Sigmoid colon (tissue), 7 donors: Measurements from ENCODE around the gene PLS1. TPM values are rescaled to one million over a fixed set of nuclear protein-coding genes. Genes with fewer than 3 reads are reported as not detected.

Experiments used
- DNase-seq: peaks from one replicate; pipeline ENCODE4 v3.0.0-alpha.2; 2019
- H3K27ac ChIP-seq, 4 donors: fragments of 200-600 bp; sonication (generic); one replicate each; pipeline ENCODE4 v1.5.1; 2016 to 2019; ENCODE audit warnings: mild to moderate bottlenecking in 1 of 4
- H3K27me3 ChIP-seq, 3 donors: fragments of 200-600 bp; sonication (generic); one replicate each; pipeline ENCODE4 v1.5.1; 2019; ENCODE audit warnings: mild to moderate bottlenecking in 1 of 3
- H3K36me3 ChIP-seq, 4 donors: fragments of 200-600 bp; sonication (generic); one replicate each; pipeline ENCODE4 v1.5.1; 2016 to 2019
- H3K4me1 ChIP-seq, 4 donors: fragments of 200-600 bp; sonication (generic); one replicate each; pipeline ENCODE4 v1.5.1; 2017 to 2019
- H3K4me3 ChIP-seq, 4 donors: fragments of 200-600 bp; sonication (generic); one replicate each; pipeline ENCODE4 v1.5.1; 2017 to 2019; ENCODE audit warnings: mild to moderate bottlenecking in 2 of 4, moderate library complexity in 1 of 4
- H3K9me3 ChIP-seq, 4 donors: fragments of 200-600 bp in 3 of 4; sonication (generic) in 3 of 4; one replicate each; pipeline versions ENCODE4 v1.5.1 to v1.6.1; 2013 to 2019
- EP300 ChIP-seq, 4 donors: sonication (generic); formaldehyde crosslinking; IDR thresholded peaks; one replicate each; pipeline ENCODE4 v1.6.1; 2017; ENCODE audit warnings: antibody characterized with exemption in 4 of 4
- POLR2A ChIP-seq, 2 donors: fragments of 450-650 bp; IDR thresholded peaks; one replicate each; pipeline ENCODE4 v1.6.1; 2016; ENCODE audit warnings: antibody characterized with exemption in 2 of 2, mild to moderate bottlenecking in 2 of 2, moderate library complexity in 2 of 2
- POLR2AphosphoS5 ChIP-seq, 4 donors: sonication (generic); formaldehyde crosslinking; IDR thresholded peaks; one replicate each; pipeline ENCODE4 v1.6.1; 2017; ENCODE audit warnings: antibody characterized with exemption in 4 of 4
- WGBS, 2 donors: extraction: QIAGEN DNeasy Blood & Tissue Kit; methylation state at CpG; one replicate each; pipeline ENCODE4 v1.1.7; 2013; 5-methylcytosine and 5-hydroxymethylcytosine counted together
- intact Hi-C: fragments of 100-400 bp; cut with DNase I; formaldehyde crosslinking; loops from one replicate; pipeline ENCODE4 v1.15.1; 2023
- polyA plus RNA-seq, 3 donors: library from polyadenylated mRNA; stranded (reverse); fragments of 200-250 nt; gene quantifications; one replicate each; pipeline ENCODE4 v1.2.3, GENCODE V29; 2013
- total RNA-seq, 4 donors: library from RNA; depleted of rRNA; stranded (reverse); fragments of >200 nt; gene quantifications; one replicate each; pipeline ENCODE4 v1.1.0, GENCODE V29; 2016
- TF ChIP-seq, protein P1 (sequence below), 4 experiments: fragments of 450-650 bp in 3 of 4; fragments of 200-600 bp in 1 of 4; IDR thresholded peaks; one replicate each; pipeline ENCODE4 v1.5.1; 2016 to 2019; ENCODE audit warnings: antibody characterized with exemption in 4 of 4, mild to moderate bottlenecking in 3 of 4, moderate library complexity in 2 of 4
- donor health status: healthy with polysubstance abuse.
- donor health status: Bipolar disorder and iron deficiency.
- donor health status: healthy.

The PLS1 gene
- total and polyA plus RNA-seq, 7 donors: 0.55 to 366 (median 1.8) TPM

DNA sequence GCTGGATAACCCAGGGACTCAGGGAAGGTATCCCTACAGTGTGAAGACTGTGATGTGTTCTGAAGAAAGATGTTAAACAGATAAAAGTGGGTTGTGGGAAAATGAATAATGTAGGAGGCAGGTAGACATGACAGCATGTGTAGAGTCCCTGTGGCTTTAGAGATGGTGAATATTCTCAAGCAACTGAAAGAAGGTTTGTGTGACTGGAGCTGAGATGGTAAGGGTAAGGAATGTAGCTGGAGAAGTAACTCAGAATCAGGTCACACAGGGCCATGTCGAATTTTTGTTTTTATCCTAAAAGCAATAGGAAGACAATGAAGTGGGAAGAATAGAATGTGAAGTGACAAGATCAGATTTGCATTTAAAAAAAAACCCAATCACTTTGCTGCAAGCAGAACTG is 73.9 kb downstream of the PLS1 start:
- Histone ChIP-seq H3K4me3 (no peak overlapping the region), H3K9me3 (no peaks in the 10 kb centered on the region), H3K4me1 (no peaks in the 10 kb centered on the region), H3K36me3 (no peaks in the 10 kb centered on the region), H3K27ac (no peak overlapping the region), H3K27me3 (no peaks in the 10 kb centered on the region)
- DNase-seq: no peak
- WGBS, 2 donors: 39 to 79% methylated on average over 1 of the region's 1 CpG
- intact Hi-C loops: no loop called here
- no peak for TF ChIP-seq POLR2A (IDR thresholded peaks at IDR 0.05)
- TF ChIP-seq EP300 (IDR thresholded peaks at IDR 0.05): no peak

DNA sequence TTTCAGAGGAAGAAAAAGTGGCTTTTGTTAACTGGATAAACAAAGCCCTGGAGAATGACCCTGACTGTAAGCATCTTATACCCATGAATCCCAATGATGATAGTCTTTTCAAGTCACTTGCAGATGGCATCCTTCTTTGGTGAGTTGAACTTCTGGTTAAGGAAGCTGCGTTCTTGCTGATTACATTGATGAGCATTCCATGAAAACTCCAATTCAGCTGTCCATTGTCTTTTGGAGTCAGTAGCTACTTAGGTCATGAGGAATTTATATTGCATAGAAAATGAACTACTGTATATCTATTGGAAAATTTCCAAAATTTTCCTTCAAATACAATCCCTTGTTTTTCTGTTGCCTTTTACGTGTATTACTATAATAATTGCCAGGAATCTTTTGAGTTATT is 80.0 kb downstream of the PLS1 start:
- WGBS, 2 donors: 24 to 70% methylated on average over 2 of the region's 2 CpGs
- no peaks in the 10 kb centered on the region for H3K9me3 ChIP-seq
- H3K27me3 ChIP-seq: no peaks in the 10 kb centered on the region
- no peaks in the 10 kb centered on the region for H3K36me3 ChIP-seq
- TF ChIP-seq, protein P1, sequence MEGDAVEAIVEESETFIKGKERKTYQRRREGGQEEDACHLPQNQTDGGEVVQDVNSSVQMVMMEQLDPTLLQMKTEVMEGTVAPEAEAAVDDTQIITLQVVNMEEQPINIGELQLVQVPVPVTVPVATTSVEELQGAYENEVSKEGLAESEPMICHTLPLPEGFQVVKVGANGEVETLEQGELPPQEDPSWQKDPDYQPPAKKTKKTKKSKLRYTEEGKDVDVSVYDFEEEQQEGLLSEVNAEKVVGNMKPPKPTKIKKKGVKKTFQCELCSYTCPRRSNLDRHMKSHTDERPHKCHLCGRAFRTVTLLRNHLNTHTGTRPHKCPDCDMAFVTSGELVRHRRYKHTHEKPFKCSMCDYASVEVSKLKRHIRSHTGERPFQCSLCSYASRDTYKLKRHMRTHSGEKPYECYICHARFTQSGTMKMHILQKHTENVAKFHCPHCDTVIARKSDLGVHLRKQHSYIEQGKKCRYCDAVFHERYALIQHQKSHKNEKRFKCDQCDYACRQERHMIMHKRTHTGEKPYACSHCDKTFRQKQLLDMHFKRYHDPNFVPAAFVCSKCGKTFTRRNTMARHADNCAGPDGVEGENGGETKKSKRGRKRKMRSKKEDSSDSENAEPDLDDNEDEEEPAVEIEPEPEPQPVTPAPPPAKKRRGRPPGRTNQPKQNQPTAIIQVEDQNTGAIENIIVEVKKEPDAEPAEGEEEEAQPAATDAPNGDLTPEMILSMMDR (IDR thresholded peaks at IDR 0.05): no peak
- TF ChIP-seq POLR2AphosphoS5 (IDR thresholded peaks at IDR 0.05): no peak
- TF ChIP-seq EP300 (IDR thresholded peaks at IDR 0.05): no peak
- no peak for TF ChIP-seq POLR2A (IDR thresholded peaks at IDR 0.05)
- DNase-seq: no peak
- H3K4me1 ChIP-seq: no peaks in the 10 kb centered on the region
- intact Hi-C loops: no loop called here
- no peak overlapping the region for H3K4me3 ChIP-seq
- H3K27ac ChIP-seq: no peak overlapping the region

DNA sequence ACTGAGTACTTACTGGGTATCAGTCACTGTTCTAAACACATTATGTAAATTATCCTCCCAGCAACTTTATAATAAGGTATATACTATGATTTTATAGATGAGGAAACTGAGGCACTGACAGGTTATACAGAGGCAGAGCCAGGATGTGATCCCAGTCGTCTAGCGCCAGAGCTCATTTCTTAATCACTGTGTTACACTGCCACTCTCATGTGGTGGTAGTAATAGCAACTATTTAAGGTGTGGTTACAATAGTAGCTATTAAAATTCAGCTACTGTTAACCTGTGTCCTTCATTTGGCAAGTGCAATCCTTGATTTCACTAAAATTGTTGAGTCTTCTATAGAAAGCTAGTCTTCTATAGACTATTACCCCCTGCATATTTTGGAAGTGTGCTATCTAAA is 84.5 kb downstream of the PLS1 start:
- H3K9me3 ChIP-seq: no peaks in the 10 kb centered on the region
- H3K27me3 ChIP-seq: no peaks in the 10 kb centered on the region
- TF ChIP-seq POLR2AphosphoS5 (IDR thresholded peaks at IDR 0.05): no peak
- no peak for DNase-seq
- intact Hi-C loops: no loop called here
- no peak overlapping the region for H3K27ac ChIP-seq
- no peaks in the 10 kb centered on the region for H3K36me3 ChIP-seq
- no peaks in the 10 kb centered on the region for H3K4me1 ChIP-seq
- no peak overlapping the region for H3K4me3 ChIP-seq
- WGBS, 2 donors: 37 to 85% methylated on average over 2 of the region's 2 CpGs

DNA sequence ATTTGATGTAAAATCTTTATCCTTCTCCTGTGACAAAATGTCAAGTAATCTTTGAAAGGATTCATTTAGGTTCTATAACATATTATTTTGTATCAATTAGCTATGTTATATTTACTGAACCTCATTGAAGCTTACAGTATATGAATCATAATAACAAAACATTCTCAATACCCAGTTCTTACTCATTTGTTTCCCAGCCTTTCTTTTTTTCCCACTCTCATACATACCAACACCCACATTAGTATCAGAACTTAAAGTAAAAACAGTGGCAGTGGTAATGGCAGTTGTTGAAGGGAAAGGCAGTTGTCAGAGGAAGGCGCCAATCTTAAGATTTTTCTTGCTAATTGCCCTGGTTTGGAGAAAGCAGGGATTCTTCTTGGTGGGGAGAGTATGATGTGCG is 94.4 kb downstream of the PLS1 start:
- no peak for DNase-seq
- no peaks in the 10 kb centered on the region for H3K36me3 ChIP-seq
- peaks cover 0 to 5% (median 0%) of the 10 kb centered on the region in 4 donors for H3K4me1 ChIP-seq
- no peak overlapping the region for H3K4me3 ChIP-seq
- no peaks in the 10 kb centered on the region for H3K27me3 ChIP-seq
- H3K9me3 ChIP-seq: no peaks in the 10 kb centered on the region
- 95 to 98% methylated on average over 2 of the region's 2 CpGs for WGBS, 2 donors
- TF ChIP-seq POLR2A (IDR thresholded peaks at IDR 0.05) (no peak), POLR2AphosphoS5 (IDR thresholded peaks at IDR 0.05) (no peak), EP300 (IDR thresholded peaks at IDR 0.05) (no peak)
- TF ChIP-seq, protein P1 (IDR thresholded peaks at IDR 0.05): no peak
- intact Hi-C loops: no loop called here
- no peak overlapping the region for H3K27ac ChIP-seq

DNA sequence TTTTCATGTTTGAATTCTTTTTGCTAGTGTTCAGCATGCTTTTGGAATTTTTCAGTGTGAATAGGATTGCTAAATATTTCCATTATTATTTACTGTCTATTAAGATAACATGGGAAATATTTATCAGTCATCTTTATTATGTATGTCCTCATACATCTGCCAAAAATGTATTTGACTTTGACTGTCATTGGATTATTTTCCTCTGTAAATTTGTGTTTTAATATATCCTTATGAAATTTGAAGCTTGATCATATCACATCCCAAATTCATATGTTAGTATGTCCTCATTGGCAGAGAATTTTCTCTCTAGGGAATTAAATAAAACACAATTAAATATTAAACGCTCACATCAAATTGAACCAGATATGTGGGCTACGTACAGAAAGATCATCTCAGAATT is 95.3 kb downstream of the PLS1 start:
- H3K27me3 ChIP-seq: no peaks in the 10 kb centered on the region
- no peak overlapping the region for H3K4me3 ChIP-seq
- no peak overlapping the region for H3K27ac ChIP-seq
- TF ChIP-seq POLR2A (IDR thresholded peaks at IDR 0.05) (no peak), POLR2AphosphoS5 (IDR thresholded peaks at IDR 0.05) (no peak), EP300 (IDR thresholded peaks at IDR 0.05) (no peak)
- TF ChIP-seq, protein P1 (IDR thresholded peaks at IDR 0.05): no peak
- WGBS, 2 donors: 83 to 91% methylated on average over 2 of the region's 2 CpGs
- H3K36me3 ChIP-seq: no peaks in the 10 kb centered on the region
- no peaks in the 10 kb centered on the region for H3K9me3 ChIP-seq
- H3K4me1 ChIP-seq: peaks cover 0 to 5% (median 0%) of the 10 kb centered on the region in 4 donors
- intact Hi-C loops: no loop called here
- DNase-seq: no peak

DNA sequence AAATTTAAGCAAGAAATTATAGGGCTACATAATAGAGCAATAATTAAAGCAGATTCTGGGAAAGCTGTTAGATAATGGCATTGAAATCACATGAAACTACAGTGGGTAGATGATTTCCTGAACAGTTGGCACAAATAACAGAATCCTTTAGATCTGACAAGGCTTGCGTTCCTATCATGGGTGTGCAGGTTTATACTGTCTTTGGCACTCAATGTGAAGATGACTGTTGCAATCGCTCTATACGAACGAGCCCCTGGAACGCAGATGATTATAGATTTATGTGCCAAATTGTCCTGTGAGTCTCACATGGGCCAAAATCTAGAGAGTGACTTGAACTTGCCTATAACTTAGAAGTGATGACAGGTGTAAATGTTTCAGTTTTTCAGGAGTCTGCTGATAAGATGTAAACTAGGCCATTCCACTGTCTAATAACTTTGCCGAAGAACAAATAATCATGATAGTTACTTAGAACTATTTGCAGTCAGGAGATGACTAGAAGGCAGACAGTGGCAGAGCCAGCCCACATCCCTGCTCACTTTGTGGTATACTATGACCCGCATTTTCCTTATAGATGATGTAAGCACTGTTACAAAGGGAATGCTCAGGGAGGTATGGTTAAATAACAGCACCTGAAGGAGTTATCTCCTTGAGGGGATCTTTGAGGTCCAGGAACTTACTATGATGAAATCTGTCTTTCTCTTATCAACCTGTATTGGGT is 97.1 kb downstream of the PLS1 start:
- no peaks in the 10 kb centered on the region for H3K36me3 ChIP-seq
- 88 to 92% methylated on average over 7 of the region's 7 CpGs for WGBS, 2 donors
- intact Hi-C loops: no loop called here
- H3K4me3 ChIP-seq: no peak overlapping the region
- DNase-seq: no peak
- peaks cover 0 to 5% (median 0%) of the 10 kb centered on the region in 4 donors for H3K4me1 ChIP-seq
- no peaks in the 10 kb centered on the region for H3K9me3 ChIP-seq
- H3K27ac ChIP-seq: no peak overlapping the region
- TF ChIP-seq, protein P1 (IDR thresholded peaks at IDR 0.05): no peak
- TF ChIP-seq POLR2A (IDR thresholded peaks at IDR 0.05) (no peak), POLR2AphosphoS5 (IDR thresholded peaks at IDR 0.05) (no peak)
- H3K27me3 ChIP-seq: no peaks in the 10 kb centered on the region
